ENCODE results near the gene KAZN. TPM values are rescaled to one million over a fixed set of nuclear protein-coding genes. Genes with fewer than 3 reads are reported as not detected.
A peak's percentile ranks its signal among the peaks of the same experiment; 100 is the strongest.

KAZN gene
- total RNA-seq, 3 donors from 2014 or later, result 12.2 to 16.4 (median 16.2) TPM

DNA sequence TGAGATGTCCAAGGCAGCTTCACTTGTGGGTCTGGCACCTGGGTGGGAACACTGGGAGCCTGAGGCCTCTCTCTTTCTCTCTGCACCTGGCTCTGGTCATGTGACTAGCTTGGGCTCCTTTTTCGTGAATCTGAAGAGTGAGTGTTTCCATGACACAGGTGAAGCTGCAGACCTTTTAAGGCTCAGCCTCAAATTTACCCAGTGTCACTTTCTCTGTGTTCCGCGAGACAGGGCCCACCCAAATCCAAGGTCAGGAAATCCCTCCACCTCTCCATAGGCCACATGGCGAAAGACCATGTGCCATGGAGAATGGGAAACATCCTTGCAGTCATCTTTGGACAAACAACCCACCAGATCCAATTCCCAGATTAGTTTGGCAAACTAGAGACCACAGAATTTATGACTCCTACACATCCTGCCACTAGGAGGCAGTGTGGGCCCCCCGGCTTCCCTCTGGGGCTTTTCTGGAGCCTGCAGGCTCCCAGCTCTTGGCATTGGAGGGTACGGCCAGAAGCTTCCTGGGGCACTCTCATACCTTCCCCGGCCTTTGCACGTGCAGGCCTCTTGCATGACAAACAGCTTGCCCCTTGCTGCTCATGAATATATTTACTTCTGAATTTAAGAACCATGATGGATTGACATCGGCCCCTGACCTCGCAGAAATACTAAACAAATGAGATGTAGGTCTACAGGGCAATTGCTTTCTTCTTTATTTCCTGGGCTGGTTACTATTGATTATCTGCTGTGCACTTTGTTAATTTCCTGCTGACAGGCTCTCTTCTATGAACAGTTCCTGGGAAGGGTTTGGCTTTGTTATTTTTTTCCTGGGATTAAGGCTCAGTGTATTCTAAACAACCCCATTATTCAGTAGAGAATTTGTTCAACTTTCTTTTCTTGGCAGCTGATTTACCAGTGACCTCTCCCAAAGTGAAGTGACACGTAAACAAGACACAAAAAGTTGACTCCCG lies 180.7 kb downstream of the KAZN start:
- H3K27ac ChIP-seq, result no peak overlapping the region
- H3K4me1 ChIP-seq, result no peaks in the 10 kb centered on the region
- intact Hi-C loops (cut with DNase I; ENCODE audit: low total_unique reads), result no loop called here
- H3K9me3 ChIP-seq, result no peaks in the 10 kb centered on the region
- DNase-seq (ENCODE audit: low spot score in 2 of 2), result no peak
- no peaks in the 10 kb centered on the region for H3K36me3 ChIP-seq
- no peaks in the 10 kb centered on the region for H3K27me3 ChIP-seq
- TF ChIP-seq, protein P1, sequence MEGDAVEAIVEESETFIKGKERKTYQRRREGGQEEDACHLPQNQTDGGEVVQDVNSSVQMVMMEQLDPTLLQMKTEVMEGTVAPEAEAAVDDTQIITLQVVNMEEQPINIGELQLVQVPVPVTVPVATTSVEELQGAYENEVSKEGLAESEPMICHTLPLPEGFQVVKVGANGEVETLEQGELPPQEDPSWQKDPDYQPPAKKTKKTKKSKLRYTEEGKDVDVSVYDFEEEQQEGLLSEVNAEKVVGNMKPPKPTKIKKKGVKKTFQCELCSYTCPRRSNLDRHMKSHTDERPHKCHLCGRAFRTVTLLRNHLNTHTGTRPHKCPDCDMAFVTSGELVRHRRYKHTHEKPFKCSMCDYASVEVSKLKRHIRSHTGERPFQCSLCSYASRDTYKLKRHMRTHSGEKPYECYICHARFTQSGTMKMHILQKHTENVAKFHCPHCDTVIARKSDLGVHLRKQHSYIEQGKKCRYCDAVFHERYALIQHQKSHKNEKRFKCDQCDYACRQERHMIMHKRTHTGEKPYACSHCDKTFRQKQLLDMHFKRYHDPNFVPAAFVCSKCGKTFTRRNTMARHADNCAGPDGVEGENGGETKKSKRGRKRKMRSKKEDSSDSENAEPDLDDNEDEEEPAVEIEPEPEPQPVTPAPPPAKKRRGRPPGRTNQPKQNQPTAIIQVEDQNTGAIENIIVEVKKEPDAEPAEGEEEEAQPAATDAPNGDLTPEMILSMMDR (IDR thresholded peaks at IDR 0.05), result peak in 2 of 3 donors; percentile 15 to 28
- TF ChIP-seq POLR2AphosphoS5 (IDR thresholded peaks at IDR 0.05) (no peak), POLR2A (IDR thresholded peaks at IDR 0.05) (no peak)
- no peak overlapping the region for H3K4me3 ChIP-seq

DNA sequence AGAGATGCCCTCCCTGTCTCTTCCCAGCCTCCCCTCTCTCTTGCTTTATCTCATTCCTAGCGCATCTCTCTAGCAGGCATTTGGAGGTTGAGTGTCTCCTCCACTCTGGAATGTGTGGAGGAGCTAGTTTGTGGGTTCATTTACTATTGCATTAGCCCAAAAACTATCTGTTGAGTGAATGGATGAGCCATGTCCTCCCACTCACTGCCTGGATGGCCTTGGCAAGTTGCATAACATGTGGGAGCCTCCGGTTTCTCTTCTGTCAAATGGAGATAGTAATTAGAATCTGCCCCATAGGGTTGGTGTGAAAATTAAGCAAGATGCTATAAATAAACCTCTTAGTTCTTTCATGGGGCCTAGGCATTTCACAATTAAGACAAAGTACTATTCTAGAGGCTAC lies 181.8 kb downstream of the KAZN start:
- TF ChIP-seq POLR2AphosphoS5 (IDR thresholded peaks at IDR 0.05) (no peak), POLR2A (IDR thresholded peaks at IDR 0.05) (no peak)
- TF ChIP-seq, protein P1 (IDR thresholded peaks at IDR 0.05), result no peak
- Histone ChIP-seq H3K36me3 (no peaks in the 10 kb centered on the region), H3K27me3 (no peaks in the 10 kb centered on the region), H3K4me1 (no peaks in the 10 kb centered on the region), H3K4me3 (no peak overlapping the region), H3K27ac (no peak overlapping the region), H3K9me3 (no peaks in the 10 kb centered on the region)
- intact Hi-C loops (cut with DNase I; ENCODE audit: low total_unique reads), result loop anchor here (5.0 kb wide), 1 partner anchor 1063 kb away; no protein-coding TSS in a partner anchor
- DNase-seq (ENCODE audit: low spot score in 2 of 2), result no peak

DNA sequence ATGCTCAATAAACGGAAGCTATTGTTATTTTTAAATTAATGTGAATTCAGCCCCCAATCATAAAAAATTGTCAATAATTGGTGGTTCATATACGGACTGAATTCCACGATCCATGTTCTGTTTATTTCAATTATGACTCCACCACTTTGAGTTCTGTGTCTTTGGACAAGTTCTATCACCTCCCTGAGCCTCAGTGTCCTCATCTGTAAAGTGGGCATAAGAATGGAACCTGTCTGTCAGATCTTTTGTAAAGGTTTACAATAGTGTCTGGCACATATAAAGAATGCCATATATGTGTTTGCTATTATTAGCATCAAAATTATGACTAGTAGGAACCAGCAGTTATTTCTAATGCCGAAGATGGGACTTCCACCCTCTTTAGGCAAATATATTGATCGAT lies 183.3 kb downstream of the KAZN start:
- Histone ChIP-seq H3K36me3 (no peaks in the 10 kb centered on the region), H3K4me1 (no peaks in the 10 kb centered on the region), H3K4me3 (no peak overlapping the region), H3K27me3 (no peaks in the 10 kb centered on the region), H3K9me3 (no peaks in the 10 kb centered on the region), H3K27ac (no peak overlapping the region)
- intact Hi-C loops (cut with DNase I; ENCODE audit: low total_unique reads), result loop anchor here (5.0 kb wide), 1 partner anchor 1065 kb away; no protein-coding TSS in a partner anchor
- no peak for DNase-seq (ENCODE audit: low spot score in 2 of 2)
- TF ChIP-seq, protein P1 (IDR thresholded peaks at IDR 0.05), result no peak
- no peak for TF ChIP-seq POLR2AphosphoS5 (IDR thresholded peaks at IDR 0.05)
- no peak for TF ChIP-seq POLR2A (IDR thresholded peaks at IDR 0.05)

DNA sequence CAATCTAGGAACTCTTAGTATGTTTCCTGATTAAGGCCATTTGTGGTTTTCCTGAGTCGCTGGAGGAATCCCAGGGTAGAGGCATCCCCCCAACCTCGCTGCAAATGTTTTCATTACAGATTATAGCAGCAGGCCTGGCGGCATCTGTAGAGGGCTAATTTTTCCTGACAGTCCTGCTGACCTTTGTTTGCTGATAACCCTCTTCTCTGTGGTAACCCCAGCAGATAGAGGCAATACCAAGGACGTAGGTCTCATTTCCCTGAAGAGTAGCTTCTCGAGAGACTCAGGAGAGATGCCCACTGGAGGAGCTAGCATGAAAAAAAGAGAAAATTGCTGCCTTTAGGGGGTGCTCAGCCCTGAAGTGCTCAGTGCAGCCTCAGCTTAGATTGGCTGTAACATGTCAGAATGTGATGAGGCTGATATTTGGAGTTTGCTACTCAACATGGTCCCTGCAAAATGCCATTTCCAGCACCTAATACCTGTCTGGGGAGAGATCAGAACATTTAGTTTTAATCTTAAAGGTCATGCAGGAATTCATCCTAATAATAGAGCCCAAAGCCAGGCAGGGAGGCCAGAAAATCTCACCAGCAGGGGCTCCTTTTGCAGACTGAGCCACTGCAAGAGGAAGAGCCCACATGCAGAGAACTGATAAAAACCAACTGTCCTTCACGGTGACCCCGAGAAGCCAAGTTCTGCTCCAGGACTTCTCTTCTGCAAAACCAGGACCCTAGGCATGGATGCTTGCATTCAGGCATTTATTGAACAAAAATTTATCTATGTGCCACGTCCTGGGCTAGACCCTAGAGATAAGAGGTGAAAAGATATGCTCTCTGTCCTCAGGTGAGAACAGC lies 184.5 kb downstream of the KAZN start:
- intact Hi-C loops (cut with DNase I; ENCODE audit: low total_unique reads), result loop anchor here (5.0 kb wide), 1 partner anchor 1066 kb away; no protein-coding TSS in a partner anchor
- Histone ChIP-seq H3K4me1 (no peaks in the 10 kb centered on the region), H3K36me3 (no peaks in the 10 kb centered on the region), H3K4me3 (no peak overlapping the region), H3K27ac (no peak overlapping the region), H3K27me3 (no peaks in the 10 kb centered on the region), H3K9me3 (no peaks in the 10 kb centered on the region)
- no peak for DNase-seq (ENCODE audit: low spot score in 2 of 2)
- no peak for TF ChIP-seq POLR2A (IDR thresholded peaks at IDR 0.05)
- TF ChIP-seq POLR2AphosphoS5 (IDR thresholded peaks at IDR 0.05), result no peak
- TF ChIP-seq, protein P1 (IDR thresholded peaks at IDR 0.05), result no peak
